Stimulated activated CD4-positive, alpha-beta T cell treated with anti-CD3 and anti-CD28 coated beads, Interleukin-15, amount 100 ng/mL, for 48 hours (primary cell): Measurements from ENCODE around the gene KCNJ5.
"Not testable (repeated sequence)": the region's sequence is repeated elsewhere in the genome, so short reads cannot be mapped to it uniquely, and the experiment has no call there.

Source experiments
- DNase-seq, 2 donors: peaks; one replicate each; pipeline ENCODE4 v3.0.0-alpha.2; 2020; ENCODE audit warnings: low read depth in 2 of 2

The KCNJ5 gene

GRCh38 chr11:128913806-128914205 is 22.6 kb downstream of the KCNJ5 start:
- no peak for DNase-seq

DNA sequence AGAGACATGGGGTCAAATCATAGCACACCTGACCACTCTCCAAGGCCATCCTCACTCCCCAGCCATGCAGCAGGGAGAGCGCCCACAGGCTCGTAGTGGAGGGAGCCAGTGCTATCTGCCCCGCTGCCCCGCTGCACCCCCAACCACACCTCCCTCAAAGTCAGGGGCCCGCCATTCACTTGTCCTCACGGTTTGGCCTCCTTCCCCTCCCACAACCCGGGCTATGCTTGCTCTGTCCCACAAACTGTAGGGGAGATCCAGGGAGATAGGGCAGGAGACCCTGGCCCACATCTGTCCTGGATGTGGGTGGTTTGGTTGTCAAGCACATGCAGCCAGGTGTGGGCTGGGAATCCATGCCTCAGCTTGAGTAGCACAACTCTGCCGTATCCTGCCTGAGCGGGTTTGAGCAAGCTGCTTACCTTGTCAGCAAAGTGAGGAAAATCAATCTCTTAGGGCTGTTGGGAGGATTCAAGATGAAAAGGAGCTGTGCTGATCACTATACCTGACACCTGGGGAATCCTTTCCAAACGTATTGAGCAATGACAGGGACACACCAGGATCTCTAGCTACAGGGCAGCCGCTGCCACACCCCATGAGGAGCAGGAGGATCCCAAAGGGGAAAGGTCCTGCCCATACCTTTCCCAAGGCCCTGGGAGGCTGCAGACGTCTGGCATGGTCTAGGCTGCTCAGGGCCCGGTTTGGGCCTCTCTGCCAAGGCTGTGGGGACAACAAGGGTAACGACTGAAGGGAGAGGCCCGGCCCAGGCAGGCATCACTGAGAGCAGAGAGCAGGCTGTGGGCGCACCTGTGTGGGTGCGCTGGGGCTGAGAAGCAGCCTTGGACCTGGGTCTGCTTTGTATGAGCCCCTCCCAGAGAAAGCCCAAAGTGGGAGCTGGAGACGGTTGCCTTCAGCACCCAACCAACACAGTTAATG is 23.3 kb downstream of the KCNJ5 start:
- no peak for DNase-seq

GRCh38 chr11:128915149-128915521 is 24.0 kb downstream of the KCNJ5 start:
- no peak for DNase-seq

- no peak for DNase-seq
These were observed 24.9 kb downstream of the KCNJ5 start for GRCh38 chr11:128916037-128916572.

DNA sequence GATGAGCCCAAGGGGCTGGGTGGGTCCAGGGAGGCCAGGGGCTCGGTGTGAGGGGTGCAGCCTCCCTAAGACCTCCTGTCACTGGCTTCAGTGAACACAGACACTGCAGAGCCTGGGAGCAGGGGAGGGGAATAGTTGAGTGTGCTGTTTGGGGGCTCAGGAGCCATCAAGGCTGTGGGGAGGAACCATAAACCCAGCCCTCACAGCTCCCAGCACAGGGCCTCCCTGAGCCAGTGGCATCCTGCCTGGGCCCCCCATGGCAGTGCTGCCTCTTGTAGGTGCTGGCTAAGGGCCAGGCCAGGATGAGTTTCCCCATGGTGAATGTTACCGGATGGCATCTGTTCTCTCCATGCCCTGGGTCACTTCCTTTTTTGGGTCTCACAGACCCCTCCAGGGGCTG is 25.5 kb downstream of the KCNJ5 start:
- no peak for DNase-seq

DNA sequence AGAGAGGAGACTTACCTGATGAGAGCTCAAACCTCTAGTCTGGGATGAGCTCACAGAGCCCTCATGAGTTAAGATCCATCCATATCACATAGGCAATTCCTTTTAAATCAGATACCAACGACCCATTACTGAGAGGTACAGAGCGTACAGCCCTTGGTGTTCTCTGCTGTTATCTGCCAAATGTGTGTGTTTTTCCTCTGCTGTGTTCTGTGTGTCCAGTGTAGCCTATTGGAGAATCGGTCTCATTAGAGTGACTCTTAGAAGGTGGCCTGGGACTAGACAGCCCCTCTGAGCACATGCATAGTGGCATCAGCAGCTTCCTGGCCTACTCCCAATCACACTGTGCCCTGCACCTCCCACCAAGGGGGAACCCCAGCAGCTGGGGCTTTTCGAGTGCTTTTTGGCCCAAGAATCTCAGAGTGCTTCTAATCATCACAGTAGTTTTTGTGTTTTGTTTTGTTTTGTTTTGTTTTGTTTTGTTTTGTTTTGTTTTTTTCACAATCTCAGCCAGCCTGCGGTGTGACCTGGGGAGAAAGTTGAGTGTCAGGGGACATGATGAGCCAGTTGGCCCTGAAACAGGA is 26.1 kb downstream of the KCNJ5 start:
- DNase-seq = no peak

GRCh38 chr11:128919216-128919615 is 28.1 kb downstream of the KCNJ5 start:
- DNase-seq = no peak

DNA sequence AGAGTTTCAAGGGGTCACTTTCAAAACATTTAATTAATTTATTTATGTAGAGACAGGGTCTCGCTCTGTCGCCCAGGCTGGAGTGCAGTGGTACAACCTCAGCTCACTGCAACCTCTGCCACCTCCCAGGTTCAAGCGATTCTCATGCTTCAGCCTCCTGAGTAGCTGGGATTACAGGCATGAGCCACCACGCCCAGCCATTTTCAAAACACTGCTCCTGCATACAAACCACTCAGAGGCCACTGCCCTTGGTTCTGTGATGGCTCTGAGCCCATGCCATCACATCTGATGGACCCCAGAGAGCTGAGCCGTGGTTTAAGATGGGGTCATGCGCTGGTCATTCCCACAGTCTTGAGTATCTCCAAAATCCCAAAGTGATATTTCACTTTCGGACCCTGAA is 28.5 kb downstream of the KCNJ5 start:
- not testable (repeated sequence) for DNase-seq

GRCh38 chr11:128920666-128921065 is 29.5 kb downstream of the KCNJ5 start:
- no peak for DNase-seq

GRCh38 chr11:128921793-128922192 is 30.6 kb downstream of the KCNJ5 start:
- DNase-seq = no peak

- DNase-seq = no peak
These were observed 32.9 kb downstream of the KCNJ5 start for GRCh38 chr11:128924104-128924503.

- no peak for DNase-seq
These were observed 33.5 kb downstream of the KCNJ5 start for GRCh38 chr11:128924510-128925249.

DNA sequence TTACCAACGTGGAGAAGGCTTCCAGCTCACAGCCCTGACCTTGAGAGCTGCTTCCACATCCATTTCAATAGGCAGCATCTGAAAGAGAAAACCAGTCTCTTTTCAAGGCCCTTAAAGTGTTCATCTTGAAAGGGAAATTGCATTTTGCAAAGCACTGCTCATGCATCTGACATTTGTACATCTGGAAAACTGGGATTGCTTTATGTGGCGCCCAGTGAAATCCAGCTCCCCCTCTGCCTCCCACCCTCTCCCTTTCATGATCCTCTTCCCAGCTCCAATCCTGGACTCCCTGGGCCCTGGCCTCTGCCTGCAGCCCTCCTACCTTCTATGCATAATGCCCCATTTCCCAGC is 34.1 kb downstream of the KCNJ5 start:
- DNase-seq = no peak

- DNase-seq = no peak
These were observed 34.8 kb downstream of the KCNJ5 start for GRCh38 chr11:128926000-128926399.

- no peak for DNase-seq
These were observed 35.4 kb downstream of the KCNJ5 start for GRCh38 chr11:128926437-128927107.

- no peak for DNase-seq
These were observed 35.9 kb downstream of the KCNJ5 start for GRCh38 chr11:128927108-128927461.

GRCh38 chr11:128927683-128928336 is 36.7 kb downstream of the KCNJ5 start:
- no peak for DNase-seq

GRCh38 chr11:128928400-128928799 is 37.2 kb downstream of the KCNJ5 start:
- DNase-seq = no peak

- no peak for DNase-seq
These were observed 38.3 kb downstream of the KCNJ5 start for GRCh38 chr11:128929468-128929867.

- DNase-seq = no peak
These were observed 38.8 kb downstream of the KCNJ5 start for GRCh38 chr11:128929991-128930390.

- DNase-seq = no peak
These were observed 39.9 kb downstream of the KCNJ5 start for GRCh38 chr11:128931066-128931465.
